OCI-LY1 (cell line): ENCODE data around the gene PPFIA4.

Experiments
- H2AFZ ChIP-seq: fragments of 200-600 bp; sonication (generic), shearing (Covaris generic); 2 replicates; pipeline ENCODE4 v1.6.0; 2014; ENCODE audit warnings: antibody characterized with exemption, mild to moderate bottlenecking, low read length
- H3F3A ChIP-seq: fragments of 200-600 bp; sonication (generic), shearing (Covaris generic); 2 replicates; pipeline ENCODE4 v1.6.0; 2014; ENCODE audit warnings: mild to moderate bottlenecking, antibody characterized with exemption, low read length, moderate library complexity; ENCODE audit not compliant: insufficient read depth
- H3K27ac ChIP-seq: fragments of 200-600 bp; sonication (generic); 2 replicates; pipeline ENCODE4 v1.5.1; 2014; ENCODE audit warnings: low read length, mixed run types, mild to moderate bottlenecking, low read depth; ENCODE audit not compliant: poor library complexity, severe bottlenecking
- H3K27me3 ChIP-seq: fragments of 200-600 bp; sonication (generic); 2 replicates; pipeline ENCODE4 v1.6.0; 2014; ENCODE audit warnings: antibody characterized with exemption, mild to moderate bottlenecking, low read length, moderate library complexity; ENCODE audit not compliant: insufficient read depth
- H3K36me3 ChIP-seq: fragments of 200-600 bp; sonication (generic); 2 replicates; pipeline ENCODE4 v1.6.1; 2014; ENCODE audit warnings: mild to moderate bottlenecking, antibody characterized with exemption, low read length, moderate library complexity, mixed read lengths; ENCODE audit not compliant: insufficient read depth
- H3K4me1 ChIP-seq: fragments of 200-600 bp; sonication (generic); 2 replicates; pipeline ENCODE4 v1.5.1; 2014; ENCODE audit warnings: mild to moderate bottlenecking, low read length, moderate library complexity; ENCODE audit not compliant: insufficient read depth, severe bottlenecking
- H3K4me2 ChIP-seq: fragments of 200-600 bp; sonication (generic), shearing (Covaris generic); 2 replicates; pipeline ENCODE4 v1.6.1; 2014; ENCODE audit warnings: low read length
- H3K4me3 ChIP-seq: fragments of 200-600 bp; sonication (generic); 2 replicates; pipeline ENCODE4 v1.5.1; 2014; ENCODE audit warnings: low read length, low read depth, mild to moderate bottlenecking, mixed read lengths; ENCODE audit not compliant: poor library complexity, severe bottlenecking
- H3K79me2 ChIP-seq: fragments of 200-600 bp; shearing (Covaris generic); 2 replicates; pipeline ENCODE4 v1.6.1; 2016; ENCODE audit warnings: mixed run types, low read length, mixed read lengths; ENCODE audit not compliant: insufficient read depth
- H3K9ac ChIP-seq: fragments of 200-600 bp; sonication (generic), shearing (Covaris generic); 2 replicates; pipeline ENCODE4 v1.6.1; 2014; ENCODE audit warnings: mild to moderate bottlenecking, low read length, mixed read lengths
- H3K9me2 ChIP-seq: fragments of 200-600 bp; sonication (generic), shearing (Covaris generic); 2 replicates; pipeline ENCODE4 v1.6.1; 2014; ENCODE audit warnings: low read depth, mild to moderate bottlenecking, low read length, mixed read lengths
- H3K9me3 ChIP-seq: fragments of 200-600 bp; shearing (Covaris generic); 2 replicates; pipeline ENCODE4 v1.6.1; 2014; ENCODE audit warnings: low read length, mixed read lengths
- H4K20me1 ChIP-seq: fragments of 200-600 bp; sonication (generic), shearing (Covaris generic); 2 replicates; pipeline ENCODE4 v1.6.0; 2016; ENCODE audit warnings: mild to moderate bottlenecking, low read length; ENCODE audit not compliant: insufficient read depth
- EZH2 ChIP-seq: fragments of 200-600 bp; sonication (generic), shearing (Covaris generic); IDR thresholded peaks from 2 replicates; pipeline ENCODE4 v1.8.0; 2017; ENCODE audit warnings: borderline replicate concordance, mixed run types, mild to moderate bottlenecking, antibody characterized with exemption, low read length, moderate library complexity, mixed read lengths
- TF ChIP-seq, protein P1 (sequence below): fragments of 200-600 bp; sonication (generic), shearing (Covaris generic); IDR thresholded peaks from 2 replicates; pipeline ENCODE4 v1.5.1; 2017; ENCODE audit warnings: mild to moderate bottlenecking, antibody characterized with exemption, low read length, moderate library complexity, mixed read lengths

Gene PPFIA4

DNA sequence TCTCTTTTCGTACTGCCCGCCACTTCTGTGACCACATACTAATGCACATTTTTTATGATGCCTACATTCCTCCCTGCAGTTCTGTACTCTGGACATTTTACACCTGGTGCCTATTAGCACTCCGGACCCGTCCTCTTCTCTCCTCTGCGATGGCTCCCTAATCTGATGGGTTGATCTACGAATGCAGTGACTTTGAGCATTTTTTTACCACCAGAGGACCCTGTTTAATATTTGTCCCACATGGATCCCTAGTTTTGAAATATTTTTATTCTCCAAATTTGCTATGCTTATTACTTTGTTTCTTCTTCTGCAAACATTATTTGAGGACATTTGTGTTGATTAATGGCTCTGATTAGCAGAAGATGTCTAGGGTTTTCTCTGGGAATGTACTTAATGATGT, 5.2 kb downstream of the PPFIA4 start:
- Histone ChIP-seq H3K27me3 (no peaks in the 10 kb centered on the region), H3K9ac (no peak overlapping the region), H3K27ac (no peak overlapping the region), H3K36me3 (no peaks in the 10 kb centered on the region), H2AFZ (no peak overlapping the region), H3K9me3 (no peaks in the 10 kb centered on the region), H3K79me2 (no peaks in the 10 kb centered on the region), H3K4me2 (no peak overlapping the region), H4K20me1 (no peaks in the 10 kb centered on the region), H3F3A (no peaks in the 10 kb centered on the region), H3K4me1 (peaks cover 4% of the 10 kb centered on the region), H3K9me2 (no peaks in the 10 kb centered on the region), H3K4me3 (no peak overlapping the region)
- TF ChIP-seq EZH2 = no peak
- TF ChIP-seq, protein P1, sequence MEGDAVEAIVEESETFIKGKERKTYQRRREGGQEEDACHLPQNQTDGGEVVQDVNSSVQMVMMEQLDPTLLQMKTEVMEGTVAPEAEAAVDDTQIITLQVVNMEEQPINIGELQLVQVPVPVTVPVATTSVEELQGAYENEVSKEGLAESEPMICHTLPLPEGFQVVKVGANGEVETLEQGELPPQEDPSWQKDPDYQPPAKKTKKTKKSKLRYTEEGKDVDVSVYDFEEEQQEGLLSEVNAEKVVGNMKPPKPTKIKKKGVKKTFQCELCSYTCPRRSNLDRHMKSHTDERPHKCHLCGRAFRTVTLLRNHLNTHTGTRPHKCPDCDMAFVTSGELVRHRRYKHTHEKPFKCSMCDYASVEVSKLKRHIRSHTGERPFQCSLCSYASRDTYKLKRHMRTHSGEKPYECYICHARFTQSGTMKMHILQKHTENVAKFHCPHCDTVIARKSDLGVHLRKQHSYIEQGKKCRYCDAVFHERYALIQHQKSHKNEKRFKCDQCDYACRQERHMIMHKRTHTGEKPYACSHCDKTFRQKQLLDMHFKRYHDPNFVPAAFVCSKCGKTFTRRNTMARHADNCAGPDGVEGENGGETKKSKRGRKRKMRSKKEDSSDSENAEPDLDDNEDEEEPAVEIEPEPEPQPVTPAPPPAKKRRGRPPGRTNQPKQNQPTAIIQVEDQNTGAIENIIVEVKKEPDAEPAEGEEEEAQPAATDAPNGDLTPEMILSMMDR = peak; percentile 66

DNA sequence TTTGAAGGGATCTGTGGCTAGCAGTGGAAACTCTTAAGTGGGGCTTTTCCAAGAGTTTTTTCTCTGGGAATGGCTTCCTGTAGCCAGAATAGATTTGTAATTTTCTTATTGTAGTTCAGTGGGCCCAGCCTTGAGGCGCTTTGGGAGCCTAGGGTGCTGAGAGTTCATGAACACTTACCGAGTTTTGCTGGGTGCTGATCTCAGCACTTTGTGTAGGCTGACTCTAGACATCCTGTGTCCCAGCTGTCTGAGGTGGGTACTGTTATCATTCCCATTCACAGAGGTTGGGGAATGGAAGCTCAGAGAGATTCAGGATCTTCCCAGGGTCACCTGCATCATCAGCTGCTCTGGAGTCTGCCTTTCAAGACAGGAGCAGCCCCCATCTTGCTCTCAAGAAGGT, 7.0 kb downstream of the PPFIA4 start:
- H3K36me3 ChIP-seq = no peaks in the 10 kb centered on the region
- H3K27me3 ChIP-seq = no peaks in the 10 kb centered on the region
- no peak overlapping the region for H2AFZ ChIP-seq
- H3K27ac ChIP-seq = no peak overlapping the region
- no peaks in the 10 kb centered on the region for H3K9me2 ChIP-seq
- no peak overlapping the region for H3K4me3 ChIP-seq
- H3K4me2 ChIP-seq = no peak overlapping the region
- H3K9ac ChIP-seq = no peak overlapping the region
- no peaks in the 10 kb centered on the region for H3K9me3 ChIP-seq
- no peaks in the 10 kb centered on the region for H4K20me1 ChIP-seq
- TF ChIP-seq, protein P1 = no peak
- H3F3A ChIP-seq = no peaks in the 10 kb centered on the region
- H3K79me2 ChIP-seq = no peaks in the 10 kb centered on the region
- no peaks in the 10 kb centered on the region for H3K4me1 ChIP-seq

DNA sequence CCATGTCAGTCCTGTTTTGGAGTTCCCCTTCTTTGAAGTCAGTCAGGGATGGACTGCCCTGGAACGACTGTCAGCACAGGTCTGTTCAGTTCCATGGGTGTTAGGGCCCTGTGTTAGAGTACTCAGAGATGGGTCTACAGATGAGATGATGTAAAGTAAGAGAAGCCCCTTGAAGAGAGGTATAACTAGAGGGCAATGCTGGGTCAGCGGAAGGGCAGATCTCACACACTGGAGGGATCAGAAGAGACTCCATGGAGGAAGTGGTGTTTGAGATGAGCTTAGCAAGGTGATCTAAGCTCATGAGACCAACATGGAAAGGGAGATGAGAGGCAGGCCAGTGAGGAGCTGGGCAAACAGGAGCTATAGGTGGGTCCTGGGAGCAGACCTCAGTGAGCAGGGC, 7.6 kb downstream of the PPFIA4 start:
- no peak overlapping the region for H3K4me2 ChIP-seq
- no peaks in the 10 kb centered on the region for H3K36me3 ChIP-seq
- H3F3A ChIP-seq = no peaks in the 10 kb centered on the region
- TF ChIP-seq, protein P1 = no peak
- no peak for TF ChIP-seq EZH2
- no peak overlapping the region for H3K4me3 ChIP-seq
- no peaks in the 10 kb centered on the region for H3K79me2 ChIP-seq
- H4K20me1 ChIP-seq = no peaks in the 10 kb centered on the region
- no peak overlapping the region for H2AFZ ChIP-seq
- no peak overlapping the region for H3K27ac ChIP-seq
- H3K27me3 ChIP-seq = no peaks in the 10 kb centered on the region
- H3K9me2 ChIP-seq = no peaks in the 10 kb centered on the region
- no peaks in the 10 kb centered on the region for H3K9me3 ChIP-seq
- H3K9ac ChIP-seq = no peak overlapping the region
- no peaks in the 10 kb centered on the region for H3K4me1 ChIP-seq
